HG02759 (cell line): ENCODE data around the gene ACE.
"Not testable (repeated sequence)": the region's sequence is repeated elsewhere in the genome, so short reads cannot be mapped to it uniquely, and the experiment has no call there.

Experiments used
- ATAC-seq: cut with Tn5 transposase; IDR thresholded peaks from one replicate; pipeline ENCODE4 v1.9.1; 2021; ENCODE audit warnings: mild to moderate bottlenecking, moderate library complexity; ENCODE audit not compliant: unreplicated experiment

The ACE gene

GRCh38 chr17:63443053-63443452, 33.8 kb upstream of the ACE start:
- ATAC-seq, result no peak

GRCh38 chr17:63444457-63444856, 32.4 kb upstream of the ACE start:
- no peak for ATAC-seq

- ATAC-seq, result no peak
Observed at GRCh38 chr17:63445065-63445464, 31.8 kb upstream of the ACE start.

GRCh38 chr17:63445571-63445953, 31.3 kb upstream of the ACE start:
- ATAC-seq, result peak; percentile 31

- peak; percentile 68 for ATAC-seq
Observed at GRCh38 chr17:63445954-63446752, 30.7 kb upstream of the ACE start, which contains the start of gene CYB561. TSS of gene CYB561 (minus strand) at chr17:63446306. CDS start at chr17:63437547, 8,759 bp downstream.

- peak; percentile 32 for ATAC-seq
Observed at GRCh38 chr17:63446753-63447470, 29.9 kb upstream of the ACE start.

GRCh38 chr17:63447471-63448009, 29.3 kb upstream of the ACE start:
- ATAC-seq, result no peak

- no peak for ATAC-seq
Observed at GRCh38 chr17:63448655-63449054, 28.2 kb upstream of the ACE start.

- no peak for ATAC-seq
Observed at GRCh38 chr17:63450551-63450950, 26.3 kb upstream of the ACE start.

GRCh38 chr17:63451150-63451549, 25.7 kb upstream of the ACE start:
- ATAC-seq, result no peak

- no peak for ATAC-seq
Observed at GRCh38 chr17:63452046-63452961, 24.6 kb upstream of the ACE start.

GRCh38 chr17:63452962-63453551, 23.8 kb upstream of the ACE start:
- ATAC-seq, result no peak

- ATAC-seq, result not testable (repeated sequence)
Observed at GRCh38 chr17:63454357-63454756, 22.5 kb upstream of the ACE start.

GRCh38 chr17:63454915-63455314, 21.9 kb upstream of the ACE start:
- ATAC-seq, result no peak

GRCh38 chr17:63455417-63455816, 21.4 kb upstream of the ACE start:
- no peak for ATAC-seq

- ATAC-seq, result no peak
Observed at GRCh38 chr17:63458478-63458877, 18.4 kb upstream of the ACE start.

- no peak for ATAC-seq
Observed at GRCh38 chr17:63460018-63460417, 16.8 kb upstream of the ACE start.

- no peak for ATAC-seq
Observed at GRCh38 chr17:63463771-63464170, 13.1 kb upstream of the ACE start.

GRCh38 chr17:63464691-63465236, 12.1 kb upstream of the ACE start:
- no peak for ATAC-seq

- ATAC-seq, result not testable (repeated sequence)
Observed at GRCh38 chr17:63468099-63468498, 8.8 kb upstream of the ACE start.
